ENCODE measurements around the gene IL6.
"Not testable (repeated sequence)": the region's sequence is repeated elsewhere in the genome, so short reads cannot be mapped to it uniquely, and the experiment has no call there.

- TF ChIP-seq POLR2AphosphoS5, POLR2A (IDR thresholded peaks at IDR 0.05; ENCODE audit: low read depth, low read length): not testable (repeated sequence)
Measured at GRCh38 chr7:22705874-22706273, 21.1 kb upstream of the IL6 start.
